ENCODE results near the gene CYP2D6.
"Not testable (repeated sequence)": the region's sequence is repeated elsewhere in the genome, so short reads cannot be mapped to it uniquely, and the experiment has no call there.

The CYP2D6 gene

GRCh38 chr22:42138122-42138770 lies 7.6 kb upstream of the CYP2D6 start:
- DNase-seq (ENCODE audit: low read depth in 1 of 2, low spot score in 1 of 2) = no peak
- no peak for TF ChIP-seq JUND (IDR thresholded peaks at IDR 0.05; ENCODE audit: low read depth)
- in situ Hi-C loops (cut with HindIII; ENCODE audit: low pct_unique_long_range_greater_than_20kb, low sequenced_read_pairs) = no loop called here

GRCh38 chr22:42135688-42136087 lies 5.1 kb upstream of the CYP2D6 start:
- in situ Hi-C loops (cut with HindIII; ENCODE audit: low pct_unique_long_range_greater_than_20kb, low sequenced_read_pairs); DNase-seq (ENCODE audit: low read depth in 1 of 2, low spot score in 1 of 2): not testable (repeated sequence)

- no peak for DNase-seq (ENCODE audit: low read depth in 1 of 2, low spot score in 1 of 2)
- TF ChIP-seq JUND (IDR thresholded peaks at IDR 0.05; ENCODE audit: low read depth) = no peak
- in situ Hi-C loops (cut with HindIII; ENCODE audit: low pct_unique_long_range_greater_than_20kb, low sequenced_read_pairs) = no loop called here
Observed at GRCh38 chr22:42134100-42135020, 3.8 kb upstream of the CYP2D6 start.

GRCh38 chr22:42132457-42132856 lies 1.8 kb upstream of the CYP2D6 start:
- in situ Hi-C loops (cut with HindIII; ENCODE audit: low pct_unique_long_range_greater_than_20kb, low sequenced_read_pairs) = no loop called here

GRCh38 chr22:42131562-42131961 lies 952 bp upstream of the CYP2D6 start:
- DNase-seq (ENCODE audit: low read depth in 1 of 2, low spot score in 1 of 2) = no peak
- in situ Hi-C loops (cut with HindIII; ENCODE audit: low pct_unique_long_range_greater_than_20kb, low sequenced_read_pairs) = no loop called here
- no peak for TF ChIP-seq JUND (IDR thresholded peaks at IDR 0.05; ENCODE audit: low read depth)

More at GRCh38 chr22:42132457-42132856, 1.8 kb upstream of the CYP2D6 start:
- TF ChIP-seq JUND (IDR thresholded peaks at IDR 0.05; ENCODE audit: low read depth) = no peak
- DNase-seq (ENCODE audit: low read depth in 1 of 2, low spot score in 1 of 2) = no peak

- DNase-seq (ENCODE audit: low read depth in 1 of 2, low spot score in 1 of 2); in situ Hi-C loops (cut with HindIII; ENCODE audit: low pct_unique_long_range_greater_than_20kb, low sequenced_read_pairs): not testable (repeated sequence)
Observed at GRCh38 chr22:42130182-42130581, 428 bp downstream of the CYP2D6 start.

GRCh38 chr22:42128776-42129694 lies 1.6 kb downstream of the CYP2D6 start:
- DNase-seq (ENCODE audit: low read depth in 1 of 2, low spot score in 1 of 2) = peak in 1 of 2 experiments; percentile 30
- in situ Hi-C loops (cut with HindIII; ENCODE audit: low pct_unique_long_range_greater_than_20kb, low sequenced_read_pairs) = not testable (repeated sequence)

DNA sequence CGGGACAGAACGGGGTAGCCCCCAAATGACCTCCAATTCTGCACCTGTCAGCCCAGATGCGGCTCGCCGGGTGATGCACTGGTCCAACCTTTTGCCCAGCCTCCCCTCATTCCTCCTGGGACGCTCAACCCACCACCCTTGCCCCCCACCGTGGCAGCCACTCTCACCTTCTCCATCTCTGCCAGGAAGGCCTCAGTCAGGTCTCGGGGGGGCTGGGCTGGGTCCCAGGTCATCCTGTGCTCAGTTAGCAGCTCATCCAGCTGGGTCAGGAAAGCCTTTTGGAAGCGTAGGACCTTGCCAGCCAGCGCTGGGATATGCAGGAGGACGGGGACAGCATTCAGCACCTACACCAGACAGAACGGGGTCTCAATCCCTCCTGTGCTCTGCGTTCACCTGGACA lies 2.6 kb downstream of the CYP2D6 start:
- DNase-seq (ENCODE audit: low read depth in 1 of 2, low spot score in 1 of 2); in situ Hi-C loops (cut with HindIII; ENCODE audit: low pct_unique_long_range_greater_than_20kb, low sequenced_read_pairs): not testable (repeated sequence)

DNA sequence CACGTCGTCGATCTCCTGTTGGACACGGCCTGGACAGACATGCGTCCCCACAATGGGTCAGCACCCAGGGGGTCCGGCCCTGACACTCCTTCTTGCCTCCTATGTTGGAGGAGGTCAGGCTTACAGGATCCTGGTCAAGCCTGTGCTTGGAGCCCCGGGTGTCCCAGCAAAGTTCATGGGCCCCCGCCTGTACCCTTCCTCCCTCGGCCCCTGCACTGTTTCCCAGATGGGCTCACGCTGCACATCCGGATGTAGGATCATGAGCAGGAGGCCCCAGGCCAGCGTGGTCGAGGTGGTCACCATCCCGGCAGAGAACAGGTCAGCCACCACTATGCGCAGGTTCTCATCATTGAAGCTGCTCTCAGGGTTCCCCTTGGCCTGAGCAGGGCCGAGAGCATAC lies 3.0 kb downstream of the CYP2D6 start:
- TF ChIP-seq JUND (IDR thresholded peaks at IDR 0.05; ENCODE audit: low read depth) = no peak
- DNase-seq (ENCODE audit: low read depth in 1 of 2, low spot score in 1 of 2) = no peak
- in situ Hi-C loops (cut with HindIII; ENCODE audit: low pct_unique_long_range_greater_than_20kb, low sequenced_read_pairs) = no loop called here

GRCh38 chr22:42123529-42123928 lies 7.1 kb downstream of the CYP2D6 start:
- DNase-seq (ENCODE audit: low read depth in 1 of 2, low spot score in 1 of 2); in situ Hi-C loops (cut with HindIII; ENCODE audit: low pct_unique_long_range_greater_than_20kb, low sequenced_read_pairs): not testable (repeated sequence)

DNA sequence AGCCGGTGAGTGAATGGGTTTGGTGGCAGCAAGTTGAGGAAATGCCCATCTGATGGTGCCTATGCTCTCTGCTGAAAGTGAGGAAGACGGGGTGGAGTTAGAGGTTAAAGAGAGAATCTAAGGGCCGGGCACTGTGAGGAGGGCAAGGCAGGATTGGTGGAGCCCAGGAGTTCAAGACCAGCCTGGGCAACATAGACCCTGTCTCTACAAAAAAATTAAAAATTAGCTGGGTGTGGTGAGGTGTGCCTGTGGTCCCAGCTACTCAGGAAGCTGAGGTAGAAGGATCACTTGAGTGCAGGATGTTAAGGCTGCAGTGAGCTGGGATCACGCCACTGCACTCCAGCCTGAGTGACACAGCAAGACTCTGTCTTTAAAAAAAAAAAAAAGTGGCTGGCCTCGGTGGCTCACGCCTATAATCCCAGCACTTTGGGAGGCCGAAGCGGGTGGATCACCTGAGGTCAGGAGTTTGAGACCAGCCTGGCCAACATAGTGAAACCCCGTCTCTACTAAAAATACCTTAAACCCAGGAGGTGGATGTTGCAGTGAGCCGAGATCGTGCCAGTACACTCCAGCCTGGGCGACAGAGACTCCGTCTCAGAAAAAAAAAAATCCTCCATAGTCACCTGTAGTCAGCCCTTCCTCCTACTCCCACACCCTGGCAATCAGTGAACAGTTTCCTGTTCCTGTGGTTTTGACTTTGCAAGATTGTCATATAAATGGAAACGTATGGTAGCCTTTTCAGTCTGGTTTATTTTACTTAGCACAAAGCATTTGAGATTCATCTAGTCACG lies 10.2 kb downstream of the CYP2D6 start:
- DNase-seq (ENCODE audit: low read depth in 1 of 2, low spot score in 1 of 2); in situ Hi-C loops (cut with HindIII; ENCODE audit: low pct_unique_long_range_greater_than_20kb, low sequenced_read_pairs): not testable (repeated sequence)

GRCh38 chr22:42116848-42117424 lies 13.7 kb downstream of the CYP2D6 start:
- no peak for DNase-seq (ENCODE audit: low read depth in 1 of 2, low spot score in 1 of 2)
- in situ Hi-C loops (cut with HindIII; ENCODE audit: low pct_unique_long_range_greater_than_20kb, low sequenced_read_pairs) = no loop called here
- no peak for TF ChIP-seq JUND (IDR thresholded peaks at IDR 0.05; ENCODE audit: low read depth)

GRCh38 chr22:42115420-42115830 lies 15.2 kb downstream of the CYP2D6 start:
- in situ Hi-C loops (cut with HindIII; ENCODE audit: low pct_unique_long_range_greater_than_20kb, low sequenced_read_pairs); DNase-seq (ENCODE audit: low read depth in 1 of 2, low spot score in 1 of 2): not testable (repeated sequence)

Measured in T47D (cell line).